AG09319 (cell line): ENCODE results near the gene SLC25A48.
A peak's percentile ranks its signal among the peaks of the same experiment; 100 is the strongest.

Experiments
- DNase-seq: peaks from one replicate; pipeline ENCODE4 v3.0.0-alpha.2; 2010; ENCODE audit warnings: low read depth; ENCODE audit errors: extremely low read depth
- CTCF ChIP-seq: IDR thresholded peaks from 2 replicates; pipeline ENCODE4 v1.5.1; 2011; ENCODE audit warnings: low read depth, mild to moderate bottlenecking, inconsistent platforms, low read length, moderate library complexity

SLC25A48 gene

GRCh38 chr5:135834639-135835529, at the start of gene SLC25A48:
SLC25A48 (plus strand) TSS chr5:135834663; CDS start chr5:135834848, 185 bp downstream.
- TF ChIP-seq CTCF = peak; percentile 58; the same call in 1 of the 2 replicates
- no peak for DNase-seq

- no peak for DNase-seq
- TF ChIP-seq CTCF = no peak
Observed at GRCh38 chr5:135800656-135801055, 33.8 kb upstream of the SLC25A48 start.

GRCh38 chr5:135810188-135810943, 24.1 kb upstream of the SLC25A48 start:
- TF ChIP-seq CTCF = no peak

GRCh38 chr5:135811007-135811406, 23.5 kb upstream of the SLC25A48 start:
- no peak for DNase-seq
- no peak for TF ChIP-seq CTCF

More at GRCh38 chr5:135810188-135810943, 24.1 kb upstream of the SLC25A48 start:
- no peak for DNase-seq

GRCh38 chr5:135813758-135814157, 20.7 kb upstream of the SLC25A48 start:
- no peak for TF ChIP-seq CTCF
- DNase-seq = no peak

GRCh38 chr5:135814316-135814715, 20.1 kb upstream of the SLC25A48 start:
- no peak for TF ChIP-seq CTCF
- no peak for DNase-seq

- TF ChIP-seq CTCF = no peak
- no peak for DNase-seq
Observed at GRCh38 chr5:135814812-135815211, 19.7 kb upstream of the SLC25A48 start.
